ENCODE measurements around the gene ZBTB8A. TPM values are rescaled to one million over a fixed set of nuclear protein-coding genes. Genes with fewer than 3 reads are reported as not detected.
A peak's percentile ranks its signal among the peaks of the same experiment; 100 is the strongest.

The ZBTB8A gene
- total RNA-seq (2014; rRNA removed; shearing (Covaris generic)) = 0.54 and 1.5 TPM in 2 replicates
- total RNA-seq (2022) = 0.24 and 0.29 TPM in 2 replicates
- Bru-seq, nascent RNA = percentile 6 among the genes with signal in this experiment
- percentile 17 among the genes with signal in this experiment for BruChase-seq, experiment 1, labeled RNA remaining after a 6-hour chase
- BruChase-seq, experiment 2, labeled RNA remaining after a 2-hour chase = percentile 27 among the genes with signal in this experiment
- long read RNA-seq, partial matches to known transcripts = 0 of 1 reads
- long read RNA-seq, other reads (novel, unspliced or antisense) = 1 of 1 reads

DNA sequence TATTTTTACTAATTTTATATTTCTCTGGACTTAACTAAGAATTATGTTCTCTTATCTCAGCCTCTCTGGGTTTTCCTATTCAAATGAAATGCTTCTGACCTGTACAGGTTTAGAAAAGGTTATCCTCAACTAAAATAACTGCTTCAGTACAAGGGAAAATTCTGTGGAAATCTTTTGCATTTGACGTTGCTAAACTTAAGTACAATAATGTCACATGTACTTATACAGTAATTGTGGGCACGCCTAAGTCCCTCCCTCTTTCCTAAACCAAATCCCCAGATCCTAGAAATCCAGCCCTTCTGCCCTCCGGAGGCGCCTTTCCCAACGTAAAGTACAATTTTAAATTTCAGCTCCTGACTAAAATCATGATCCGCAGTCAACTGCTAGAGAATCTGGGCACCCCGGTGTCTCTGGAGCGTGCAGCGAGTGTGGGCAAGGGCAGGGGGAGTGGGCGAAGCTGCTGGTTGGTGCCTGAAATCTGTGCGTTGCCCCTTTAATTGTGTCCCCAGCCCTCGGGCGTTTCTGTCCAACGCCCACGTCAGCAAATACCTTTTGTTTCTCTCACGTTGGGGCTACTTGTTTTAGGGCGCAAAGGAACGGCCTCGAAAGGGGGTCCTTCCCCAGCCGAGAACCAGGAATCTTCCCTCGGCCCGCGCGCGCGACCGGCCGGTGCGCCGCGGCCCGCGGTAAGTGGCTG lies at the start of gene ZBTB8A:
Gene ZBTB8A (plus strand): TSS at position 541 of the 697 bp plus-strand sequence. CDS start 53,505 bp downstream, outside the sequence.
- no peaks in the 10 kb centered on the region for H4K20me1 ChIP-seq (ENCODE audit: insufficient read depth, low read length)
- no peaks in the 10 kb centered on the region for H3K36me3 ChIP-seq (ENCODE audit: insufficient read depth, low read length)
- H3K9me3 ChIP-seq (ENCODE audit: low read length) = no peaks in the 10 kb centered on the region
- ChIA-PET CTCF (ENCODE audit: unreplicated experiment) (no interaction called here), POLR2A (interaction anchor here (0.5 kb wide), 1 partner anchor 9 kb away, joined by 7 read pairs; no protein-coding TSS in a partner anchor)
- no peak within 1 kb of the TSS; the same call in 1 of the 2 replicates for H2AFZ ChIP-seq (ENCODE audit: low read length)
- peak within 1 kb of the TSS; percentile 47 for H3K4me3 ChIP-seq (ENCODE audit: low read depth, low read length, poor library complexity, severe bottlenecking)
- peak; percentile 5 for DNase-seq (ENCODE audit: low spot score)
- H3K4me2 ChIP-seq (ENCODE audit: low read length) = peak within 1 kb of the TSS; percentile 54; the same call in 1 of the 2 replicates
- intact Hi-C loops (cut with micrococcal nuclease; ENCODE audit: unreplicated experiment) = no loop called here
- H3K4me1 ChIP-seq (ENCODE audit: insufficient read depth, low read length, poor library complexity, severe bottlenecking) = peaks cover 7% of the 10 kb centered on the region
- no peaks in the 10 kb centered on the region for H3K79me2 ChIP-seq (ENCODE audit: insufficient read depth, low read depth, low read length)
- no peaks in the 10 kb centered on the region for H3K9me2 ChIP-seq (ENCODE audit: insufficient read depth, low read length)
- TF ChIP-seq, protein P1, sequence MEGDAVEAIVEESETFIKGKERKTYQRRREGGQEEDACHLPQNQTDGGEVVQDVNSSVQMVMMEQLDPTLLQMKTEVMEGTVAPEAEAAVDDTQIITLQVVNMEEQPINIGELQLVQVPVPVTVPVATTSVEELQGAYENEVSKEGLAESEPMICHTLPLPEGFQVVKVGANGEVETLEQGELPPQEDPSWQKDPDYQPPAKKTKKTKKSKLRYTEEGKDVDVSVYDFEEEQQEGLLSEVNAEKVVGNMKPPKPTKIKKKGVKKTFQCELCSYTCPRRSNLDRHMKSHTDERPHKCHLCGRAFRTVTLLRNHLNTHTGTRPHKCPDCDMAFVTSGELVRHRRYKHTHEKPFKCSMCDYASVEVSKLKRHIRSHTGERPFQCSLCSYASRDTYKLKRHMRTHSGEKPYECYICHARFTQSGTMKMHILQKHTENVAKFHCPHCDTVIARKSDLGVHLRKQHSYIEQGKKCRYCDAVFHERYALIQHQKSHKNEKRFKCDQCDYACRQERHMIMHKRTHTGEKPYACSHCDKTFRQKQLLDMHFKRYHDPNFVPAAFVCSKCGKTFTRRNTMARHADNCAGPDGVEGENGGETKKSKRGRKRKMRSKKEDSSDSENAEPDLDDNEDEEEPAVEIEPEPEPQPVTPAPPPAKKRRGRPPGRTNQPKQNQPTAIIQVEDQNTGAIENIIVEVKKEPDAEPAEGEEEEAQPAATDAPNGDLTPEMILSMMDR (conservative IDR thresholded peaks at IDR 0.05; ENCODE audit: low read length) = no peak
- TF ChIP-seq EZH2phosphoT487 (IDR thresholded peaks at IDR 0.05; ENCODE audit: borderline replicate concordance, low read depth, low read length) = peak; percentile 97
- H3K27ac ChIP-seq (ENCODE audit: low read depth, low read length, poor library complexity, severe bottlenecking) = no peak within 1 kb of the TSS
- BruUV-seq (replicated peaks) = no TSS peak

DNA sequence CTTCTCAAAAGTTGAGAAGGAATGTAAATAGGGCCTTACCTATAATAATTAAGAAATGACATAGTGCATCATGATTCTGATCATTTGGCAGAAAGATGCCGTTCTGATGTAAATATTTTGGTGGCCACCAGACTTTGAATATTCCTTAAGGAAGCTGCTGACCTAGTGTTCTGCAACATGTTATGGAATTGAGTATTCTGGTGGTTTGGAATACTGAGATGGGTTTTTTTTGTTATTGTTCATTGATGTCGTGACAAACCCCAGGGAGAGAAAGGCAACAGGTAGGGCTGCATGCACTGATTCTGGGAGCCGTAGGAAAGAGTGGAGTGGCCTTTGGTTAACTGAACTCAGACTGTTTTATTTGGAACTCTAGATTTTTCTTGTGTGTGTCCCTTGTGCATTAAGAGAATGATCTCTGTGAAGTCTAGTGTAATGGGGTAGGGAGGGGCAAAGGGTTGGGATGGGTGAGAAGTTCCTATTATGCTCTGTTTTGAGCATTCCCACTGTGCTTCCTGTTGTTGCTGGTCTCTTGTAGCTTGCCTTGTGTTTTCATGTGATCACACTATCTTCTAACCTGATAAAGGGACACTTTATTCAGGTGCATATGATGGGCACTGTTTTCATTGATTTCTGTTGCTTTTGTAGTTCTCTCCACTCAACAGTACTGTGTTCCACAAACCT lies 49.3 kb upstream of the ZBTB8A start:
- H3K4me3 ChIP-seq (ENCODE audit: low read depth, low read length, poor library complexity, severe bottlenecking) = no peak overlapping the region
- no peaks in the 10 kb centered on the region for H3K9me2 ChIP-seq (ENCODE audit: insufficient read depth, low read length)
- TF ChIP-seq, protein P1 (conservative IDR thresholded peaks at IDR 0.05; ENCODE audit: low read length) = no peak
- TF ChIP-seq EZH2phosphoT487 (IDR thresholded peaks at IDR 0.05; ENCODE audit: borderline replicate concordance, low read depth, low read length) = no peak
- H2AFZ ChIP-seq (ENCODE audit: low read length) = no peak overlapping the region
- no peaks in the 10 kb centered on the region for H3K79me2 ChIP-seq (ENCODE audit: insufficient read depth, low read depth, low read length)
- no peaks in the 10 kb centered on the region for H3K4me1 ChIP-seq (ENCODE audit: insufficient read depth, low read length, poor library complexity, severe bottlenecking)
- ChIA-PET CTCF (ENCODE audit: unreplicated experiment) (no interaction called here), POLR2A (no interaction called here)
- H3K27ac ChIP-seq (ENCODE audit: low read depth, low read length, poor library complexity, severe bottlenecking) = no peak overlapping the region
- intact Hi-C loops (cut with micrococcal nuclease; ENCODE audit: unreplicated experiment) = no loop called here
- H4K20me1 ChIP-seq (ENCODE audit: insufficient read depth, low read length) = no peaks in the 10 kb centered on the region
- no peaks in the 10 kb centered on the region for H3K9me3 ChIP-seq (ENCODE audit: low read length)
- H3K36me3 ChIP-seq (ENCODE audit: insufficient read depth, low read length) = no peaks in the 10 kb centered on the region
- BruUV-seq (replicated peaks) = no TSS peak
- no peak for DNase-seq (ENCODE audit: low spot score)
- H3K4me2 ChIP-seq (ENCODE audit: low read length) = no peak overlapping the region
